ENCODE data around the gene GMDS.

DNA sequence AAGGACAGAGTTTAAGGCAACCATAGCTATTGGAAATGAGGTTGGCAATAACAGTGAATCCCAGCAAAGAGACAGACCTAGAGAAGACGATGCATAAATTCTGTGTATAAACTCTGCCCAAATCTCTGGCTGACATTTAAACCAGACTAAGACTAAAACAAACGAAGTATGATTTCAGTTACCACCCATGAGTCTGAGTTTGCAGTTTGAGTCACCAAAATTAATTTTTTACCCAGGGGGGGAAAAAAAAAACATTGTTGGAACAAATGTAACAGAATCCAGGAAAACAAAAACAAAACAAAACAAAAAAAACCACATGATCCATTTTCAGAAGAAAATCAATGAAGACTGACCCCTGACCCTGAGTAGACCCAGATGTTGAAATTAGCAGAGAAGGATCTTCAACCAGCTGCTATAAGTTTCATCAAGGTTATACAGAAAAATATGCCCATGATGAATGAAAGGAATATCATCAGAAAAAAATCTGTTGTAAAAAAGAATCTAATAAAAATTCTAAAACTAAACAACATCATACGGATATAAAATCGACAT, 190.8 kb downstream of the GMDS start:
- TF ChIP-seq, protein P1, sequence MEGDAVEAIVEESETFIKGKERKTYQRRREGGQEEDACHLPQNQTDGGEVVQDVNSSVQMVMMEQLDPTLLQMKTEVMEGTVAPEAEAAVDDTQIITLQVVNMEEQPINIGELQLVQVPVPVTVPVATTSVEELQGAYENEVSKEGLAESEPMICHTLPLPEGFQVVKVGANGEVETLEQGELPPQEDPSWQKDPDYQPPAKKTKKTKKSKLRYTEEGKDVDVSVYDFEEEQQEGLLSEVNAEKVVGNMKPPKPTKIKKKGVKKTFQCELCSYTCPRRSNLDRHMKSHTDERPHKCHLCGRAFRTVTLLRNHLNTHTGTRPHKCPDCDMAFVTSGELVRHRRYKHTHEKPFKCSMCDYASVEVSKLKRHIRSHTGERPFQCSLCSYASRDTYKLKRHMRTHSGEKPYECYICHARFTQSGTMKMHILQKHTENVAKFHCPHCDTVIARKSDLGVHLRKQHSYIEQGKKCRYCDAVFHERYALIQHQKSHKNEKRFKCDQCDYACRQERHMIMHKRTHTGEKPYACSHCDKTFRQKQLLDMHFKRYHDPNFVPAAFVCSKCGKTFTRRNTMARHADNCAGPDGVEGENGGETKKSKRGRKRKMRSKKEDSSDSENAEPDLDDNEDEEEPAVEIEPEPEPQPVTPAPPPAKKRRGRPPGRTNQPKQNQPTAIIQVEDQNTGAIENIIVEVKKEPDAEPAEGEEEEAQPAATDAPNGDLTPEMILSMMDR (conservative IDR thresholded peaks at IDR 0.05 in 1 of 2, IDR thresholded peaks at IDR 0.05 in 1 of 2; ENCODE audit: extremely low read depth in 1 of 2, insufficient read depth in 1 of 2, low read depth in 1 of 2, low read length in 2 of 2): no peak
- TF ChIP-seq EZH2 (IDR thresholded peaks at IDR 0.05; ENCODE audit: borderline replicate concordance, low read length): no peak
